SU-DHL-6 (cell line): Measurements from ENCODE around the gene BCAP31.
"Not testable (repeated sequence)": the region's sequence is repeated elsewhere in the genome, so short reads cannot be mapped to it uniquely, and the experiment has no call there.

ENCODE experiments used
- EZH2phosphoT487 ChIP-seq: fragments of 200-600 bp; sonication (generic), shearing (Covaris generic); conservative IDR thresholded peaks from 2 replicates; pipeline ENCODE4 v1.6.1; 2018; ENCODE audit warnings: mild to moderate bottlenecking, antibody characterized with exemption, low read length, moderate library complexity, mixed read lengths
- TF ChIP-seq, protein P1 (sequence below): fragments of 200-600 bp; sonication (generic); IDR thresholded peaks from one replicate; pipeline ENCODE4 v1.5.1; 2017; ENCODE audit warnings: antibody characterized with exemption, mild to moderate bottlenecking, low read length, moderate library complexity; ENCODE audit not compliant: insufficient read depth, poor library complexity, severe bottlenecking

DNA sequence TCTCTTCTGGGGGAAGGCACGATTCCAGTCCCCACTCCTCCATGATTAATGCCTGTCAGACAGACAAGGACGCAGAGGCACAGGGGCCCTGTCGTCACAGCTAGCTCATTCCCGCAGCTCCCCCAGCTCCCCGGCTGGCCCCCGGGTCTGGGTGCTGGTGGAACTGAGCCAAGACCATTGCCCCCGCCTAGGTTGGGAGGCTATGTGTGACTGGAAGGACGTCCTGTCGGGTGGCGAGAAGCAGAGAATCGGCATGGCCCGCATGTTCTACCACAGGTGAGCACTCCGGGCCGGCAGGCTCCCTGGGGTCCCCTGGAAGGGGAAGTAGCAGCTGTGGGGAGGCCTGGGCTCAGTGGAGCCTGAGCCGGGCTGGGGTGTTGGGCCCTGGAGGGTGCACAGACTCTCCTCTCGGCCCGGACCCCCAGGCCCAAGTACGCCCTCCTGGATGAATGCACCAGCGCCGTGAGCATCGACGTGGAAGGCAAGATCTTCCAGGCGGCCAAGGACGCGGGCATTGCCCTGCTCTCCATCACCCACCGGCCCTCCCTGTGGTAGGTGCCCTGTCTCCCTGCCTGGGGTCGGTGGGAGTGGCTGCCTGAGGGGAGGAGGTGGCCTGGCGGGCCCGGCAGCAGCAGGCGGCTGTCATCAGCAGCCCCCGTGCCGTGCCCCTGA, 18.7 kb upstream of the BCAP31 start:
- TF ChIP-seq, protein P1, sequence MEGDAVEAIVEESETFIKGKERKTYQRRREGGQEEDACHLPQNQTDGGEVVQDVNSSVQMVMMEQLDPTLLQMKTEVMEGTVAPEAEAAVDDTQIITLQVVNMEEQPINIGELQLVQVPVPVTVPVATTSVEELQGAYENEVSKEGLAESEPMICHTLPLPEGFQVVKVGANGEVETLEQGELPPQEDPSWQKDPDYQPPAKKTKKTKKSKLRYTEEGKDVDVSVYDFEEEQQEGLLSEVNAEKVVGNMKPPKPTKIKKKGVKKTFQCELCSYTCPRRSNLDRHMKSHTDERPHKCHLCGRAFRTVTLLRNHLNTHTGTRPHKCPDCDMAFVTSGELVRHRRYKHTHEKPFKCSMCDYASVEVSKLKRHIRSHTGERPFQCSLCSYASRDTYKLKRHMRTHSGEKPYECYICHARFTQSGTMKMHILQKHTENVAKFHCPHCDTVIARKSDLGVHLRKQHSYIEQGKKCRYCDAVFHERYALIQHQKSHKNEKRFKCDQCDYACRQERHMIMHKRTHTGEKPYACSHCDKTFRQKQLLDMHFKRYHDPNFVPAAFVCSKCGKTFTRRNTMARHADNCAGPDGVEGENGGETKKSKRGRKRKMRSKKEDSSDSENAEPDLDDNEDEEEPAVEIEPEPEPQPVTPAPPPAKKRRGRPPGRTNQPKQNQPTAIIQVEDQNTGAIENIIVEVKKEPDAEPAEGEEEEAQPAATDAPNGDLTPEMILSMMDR = not testable (repeated sequence)
- not testable (repeated sequence) for TF ChIP-seq EZH2phosphoT487
